IMR-90 (cell line): ENCODE measurements around the gene NME7. TPM values are rescaled to one million over a fixed set of nuclear protein-coding genes. Genes with fewer than 3 reads are reported as not detected.

Experiments used
- ATAC-seq: fragments of 200-7000 bp; cut with Tn5 transposase; 2 replicates; pipeline ENCODE4 v1.9.1; 2020; ENCODE audit warnings: low read depth, mild to moderate bottlenecking, moderate library complexity
- BruUV-seq: library from RNA; stranded (reverse); fragments of 400-500 nt; replicated peaks from 2 replicates; lab custom pipeline; 2021; lab: Mats Ljungman, UMichigan
- CTCF ChIA-PET: fragments of 300-600 bp; formaldehyde crosslinking; extraction: SDS; loops from one replicate; lab custom pipeline; 2021; ENCODE audit warnings: antibody characterized with exemption; lab: Yijun Ruan, JAX
- POLR2A ChIA-PET: fragments of 300-600 bp; sonication (Branson Sonifier 250); formaldehyde crosslinking; loops from one replicate; lab custom pipeline; 2022; ENCODE audit warnings: antibody characterized with exemption; ENCODE audit not compliant: unreplicated experiment; lab: Charles Lee
- DNase-seq: peaks from one replicate; pipeline ENCODE4 v3.0.0; 2013
- H2AFZ ChIP-seq: replicated peaks from 2 replicates; pipeline ENCODE3; 2013; ENCODE audit warnings: low read length, mild to moderate bottlenecking; ENCODE audit not compliant: poor library complexity
- H2AK5ac ChIP-seq: 2 replicates; pipeline ENCODE4 v1.6.1; 2013; ENCODE audit warnings: low read depth, low read length, inconsistent platforms
- H2AK9ac ChIP-seq: replicated peaks from 2 replicates; pipeline ENCODE3; 2013; ENCODE audit warnings: mild to moderate bottlenecking, low read depth, low read length, moderate library complexity; ENCODE audit not compliant: poor library complexity
- H2BK120ac ChIP-seq: 2 replicates; pipeline ENCODE4 v1.6.1; 2013; ENCODE audit warnings: low read depth, low read length, inconsistent platforms
- H2BK15ac ChIP-seq: 3 replicates; pipeline ENCODE4 v1.6.1; 2013; ENCODE audit warnings: low read depth, low read length, inconsistent platforms
- H2BK20ac ChIP-seq: 2 replicates; pipeline ENCODE4 v1.6.1; 2013; ENCODE audit warnings: low read depth, mild to moderate bottlenecking, inconsistent platforms, low read length, moderate library complexity
- H2BK5ac ChIP-seq: 2 replicates; pipeline ENCODE4 v1.6.1; 2013; ENCODE audit warnings: mild to moderate bottlenecking, low read depth, low read length, inconsistent platforms; ENCODE audit not compliant: poor library complexity, severe bottlenecking
- H3K14ac ChIP-seq: replicated peaks from 2 replicates; pipeline ENCODE4 v1.6.1; 2013; ENCODE audit warnings: low read depth, low read length, inconsistent platforms
- H3K18ac ChIP-seq: 2 replicates; pipeline ENCODE4 v1.6.1; 2013; ENCODE audit warnings: low read depth, low read length, control low read depth
- H3K23ac ChIP-seq: 2 replicates; pipeline ENCODE4 v1.6.1; 2013; ENCODE audit warnings: low read depth, low read length, inconsistent platforms
- H3K27ac ChIP-seq: 2 replicates; pipeline ENCODE4 v1.5.1; 2013; ENCODE audit warnings: mild to moderate bottlenecking, control low read depth, low read length; ENCODE audit not compliant: insufficient read depth
- H3K27me3 ChIP-seq: 2 replicates; pipeline ENCODE4 v1.6.1; 2013; ENCODE audit warnings: low read length; ENCODE audit not compliant: control insufficient read depth, insufficient read depth
- H3K36me3 ChIP-seq: 2 replicates; pipeline ENCODE4 v1.6.1; 2013; ENCODE audit warnings: low read length, mixed read lengths; ENCODE audit not compliant: control insufficient read depth, insufficient read depth
- H3K4ac ChIP-seq: 2 replicates; pipeline ENCODE4 v1.6.1; 2013; ENCODE audit warnings: low read depth, low read length, inconsistent platforms
- H3K4me1 ChIP-seq: 2 replicates; pipeline ENCODE4 v1.6.1; 2013; ENCODE audit warnings: low read length, mixed read lengths; ENCODE audit not compliant: control insufficient read depth, insufficient read depth
- H3K4me2 ChIP-seq: 2 replicates; pipeline ENCODE4 v1.6.1; 2013; ENCODE audit warnings: low read depth, mild to moderate bottlenecking, control low read depth, low read length, moderate library complexity
- H3K4me3 ChIP-seq: 2 replicates; pipeline ENCODE4 v1.5.1; 2013; ENCODE audit warnings: low read depth, mild to moderate bottlenecking, control low read depth, low read length, moderate library complexity; ENCODE audit not compliant: insufficient read depth
- H3K56ac ChIP-seq: 2 replicates; pipeline ENCODE4 v1.6.1; 2013; ENCODE audit warnings: low read length, inconsistent platforms; ENCODE audit not compliant: insufficient read depth; ENCODE audit errors: extremely low read depth
- H3K79me1 ChIP-seq, 2 experiments: 2 replicates each; pipeline ENCODE4 v1.6.1; 2013; ENCODE audit warnings: low read length in 2 of 2, inconsistent platforms in 1 of 2, low read depth in 1 of 2
- H3K9ac ChIP-seq: 2 replicates; pipeline ENCODE4 v1.6.1; 2013; ENCODE audit warnings: low read depth, low read length, control low read depth
- H3K9me1 ChIP-seq: 2 replicates; pipeline ENCODE4 v1.6.1; 2013; ENCODE audit warnings: low read length, inconsistent platforms; ENCODE audit not compliant: insufficient read depth
- H3K9me3 ChIP-seq: 2 replicates; pipeline ENCODE4 v1.6.1; 2013; ENCODE audit warnings: low read length; ENCODE audit not compliant: control insufficient read depth, insufficient read depth
- H4K20me1 ChIP-seq: 2 replicates; pipeline ENCODE4 v1.6.1; 2013; ENCODE audit warnings: low read length, inconsistent platforms; ENCODE audit not compliant: insufficient read depth
- H4K5ac ChIP-seq: 2 replicates; pipeline ENCODE4 v1.6.1; 2013; ENCODE audit warnings: mild to moderate bottlenecking, low read depth, low read length, control low read depth
- H4K8ac ChIP-seq, 2 experiments: 2 replicates each; pipeline ENCODE4 v1.6.1; 2013; ENCODE audit warnings: low read depth in 2 of 2, low read length in 2 of 2, control low read depth in 1 of 2, inconsistent platforms in 1 of 2
- H4K91ac ChIP-seq: 2 replicates; pipeline ENCODE4 v1.6.1; 2013; ENCODE audit warnings: low read depth, low read length, inconsistent platforms; ENCODE audit not compliant: insufficient read depth
- CTCF ChIP-seq: conservative IDR thresholded peaks from 2 replicates; pipeline ENCODE4 v1.5.1; 2012; ENCODE audit warnings: mild to moderate bottlenecking, low read depth, low read length, improper control_type of control experiment
- POLR2A ChIP-seq: IDR thresholded peaks from 2 replicates; pipeline ENCODE4 v1.6.1; 2012; ENCODE audit warnings: mild to moderate bottlenecking, low read depth, low read length
- RAD21 ChIP-seq: IDR thresholded peaks from 2 replicates; pipeline ENCODE4 v1.6.1; 2012; ENCODE audit warnings: low read length, improper control_type of control experiment
- WGBS, 2 experiments: methylation state at CpG; one replicate each; pipeline versions ENCODE4 v1.1.5 to v1.1.7; 2013; ENCODE audit warnings: missing lambda C conversion rate in 2 of 2; ENCODE audit not compliant: insufficient read length in 1 of 2; ENCODE audit errors: extremely low coverage in 2 of 2; 5-methylcytosine and 5-hydroxymethylcytosine counted together
- dilution Hi-C: fragments of 300-500 bp; cut with HindIII; formaldehyde crosslinking; loops from one replicate; pipeline ENCODE4 v1.14.3; 2018; ENCODE audit warnings: low sequenced_read_pairs; ENCODE audit not compliant: unreplicated experiment
- in situ Hi-C: fragments of 300-500 bp; cut with MboI; formaldehyde crosslinking; loops from 3 replicates; pipeline ENCODE4 v1.14.3; 2019; ENCODE audit warnings: low sequenced_read_pairs, inconsistent platforms, mixed read lengths
- intact Hi-C: fragments of 100-400 bp; cut with micrococcal nuclease; formaldehyde crosslinking; loops from 2 replicates; pipeline ENCODE4 v1.10.0; 2022
- polyA plus RNA-seq, 3 experiments: library from polyadenylated mRNA; depleted of rRNA; stranded (reverse); fragments of >200 nt; gene quantifications; 2 replicates each; pipeline ENCODE4 v1.2.3, GENCODE V29; 2012; ENCODE audit warnings: low replicate concordance in 1 of 3
- total RNA-seq: library from RNA; depleted of rRNA; stranded (reverse); fragments of >200 nt; gene quantifications from 2 replicates; pipeline ENCODE4 v1.2.3, GENCODE V29; 2012

Gene NME7
- total and polyA plus RNA-seq, 2 of the 4 experiments (the other 2 are of a cell fraction): 18.3 to 22.4 TPM

GRCh38 chr1:169108863-169109560 lies 258.6 kb downstream of the NME7 start:
- peaks cover 4% of the 10 kb centered on the region; the same call in 1 of the 2 replicates for H3K36me3 ChIP-seq

More at GRCh38 chr1:169108863-169109560, 258.6 kb downstream of the NME7 start:
- H4K8ac ChIP-seq: peak overlapping the region; percentile 17 to 68; a peak in 3 of 4 replicates
- H3K9me3 ChIP-seq: no peaks in the 10 kb centered on the region
- POLR2A ChIA-PET: interaction anchor here (0.5 kb wide), 1 partner anchor 410 kb away, joined by 3 read pairs; no protein-coding TSS in a partner anchor
- no peak for ATAC-seq
- peak overlapping the region; percentile 37; the same call in 1 of the 2 replicates for H2BK20ac ChIP-seq
- DNase-seq: peak; percentile 35
- CTCF ChIA-PET: no interaction called here
- H3K9ac ChIP-seq: peak overlapping the region; percentile 63; the same call in 1 of the 2 replicates
- H3K27ac ChIP-seq: peak overlapping the region; percentile 23; the same call in 1 of the 2 replicates
- peak overlapping the region; percentile 42; the same call in 2 of the 3 replicates for H2BK15ac ChIP-seq
- H2AK9ac ChIP-seq: peak overlapping the region; percentile 47
- no peaks in the 10 kb centered on the region for H4K20me1 ChIP-seq
- intact Hi-C loops (loop anchor here (5.0 kb wide), 2 partner anchors 218 to 258 kb away; partner anchors contain the start of genes BLZF1 and NME7), dilution Hi-C loops (no loop called here), in situ Hi-C loops (loop anchor here (25.0 kb wide), 2 partner anchors 972 to 1603 kb away; partner anchors contain the start of gene GPR161)
- peak overlapping the region; percentile 49 for H3K4ac ChIP-seq
- peak overlapping the region; percentile 65 for H4K5ac ChIP-seq
- peaks cover 7% of the 10 kb centered on the region for H3K27me3 ChIP-seq
- H3K14ac ChIP-seq: peak overlapping the region; percentile 56
- WGBS, 2 experiments: 83% methylated on average over 1 of the region's 10 CpGs; no CpG with 5 or more reads in 1 of the 2 experiments
- H3K56ac ChIP-seq: peak overlapping the region; percentile 38; the same call in 1 of the 2 replicates
- peak; percentile 4; the same call in 1 of the 2 replicates for TF ChIP-seq RAD21
- peak; percentile 25; the same call in 1 of the 2 replicates for TF ChIP-seq CTCF
- no peak for TF ChIP-seq POLR2A
- peak overlapping the region; percentile 47; the same call in 1 of the 2 replicates for H2AK5ac ChIP-seq
- no TSS peak for BruUV-seq
- peak overlapping the region; percentile 20; the same call in 1 of the 2 replicates for H3K18ac ChIP-seq
- H3K4me2 ChIP-seq: peak overlapping the region; percentile 99
- peaks cover 19 to 55% of the 10 kb centered on the region in 2 experiments for H3K79me1 ChIP-seq
- no peak overlapping the region for H3K4me3 ChIP-seq
- H2BK120ac ChIP-seq: peak overlapping the region; percentile 71
- peaks cover 22% of the 10 kb centered on the region for H3K4me1 ChIP-seq
- peak overlapping the region; percentile 46 for H2AFZ ChIP-seq
- peak overlapping the region; percentile 77 for H2BK5ac ChIP-seq
- peak overlapping the region; percentile 37 for H4K91ac ChIP-seq
- H3K23ac ChIP-seq: peak overlapping the region; percentile 54
- H3K9me1 ChIP-seq: peaks cover 9% of the 10 kb centered on the region; the same call in 1 of the 2 replicates
